OCI-LY3 (cell line): ENCODE data around the gene SPTBN4.
A peak's percentile ranks its signal among the peaks of the same experiment; 100 is the strongest.

Experiments used
- H2AFZ ChIP-seq: fragments of 200-600, 300-600 bp; shearing (Covaris generic); 2 replicates; pipeline ENCODE4 v1.6.0; 2014; ENCODE audit warnings: antibody characterized with exemption, low read depth, low read length
- H3K27ac ChIP-seq: fragments of 200-600, 300-600 bp; sonication (generic); 2 replicates; pipeline ENCODE4 v1.5.1; 2014; ENCODE audit warnings: mild to moderate bottlenecking, low read length, moderate library complexity, mixed read lengths
- H3K27me3 ChIP-seq: fragments of 200-600, 300-600 bp; sonication (generic); 2 replicates; pipeline ENCODE4 v1.6.1; 2014; ENCODE audit warnings: low read depth, low read length, mixed read lengths
- H3K36me3 ChIP-seq: fragments of 200-600, 300-600 bp; sonication (generic); replicated peaks from 2 replicates; pipeline ENCODE3; 2014; ENCODE audit warnings: low read depth, low read length, mixed read lengths
- H3K4me1 ChIP-seq: fragments of 300-600, 200-600 bp; sonication (generic); 2 replicates; pipeline ENCODE4 v1.6.1; 2014; ENCODE audit warnings: low read length, mixed read lengths
- H3K4me2 ChIP-seq: fragments of 200-600, 300-600 bp; sonication (generic); 2 replicates; pipeline ENCODE4 v1.6.1; 2014; ENCODE audit warnings: low read length, mixed read lengths
- H3K4me3 ChIP-seq: fragments of 300-600, 200-600 bp; sonication (generic); 2 replicates; pipeline ENCODE4 v1.5.1; 2014; ENCODE audit warnings: antibody characterized with exemption, mild to moderate bottlenecking, low read length, moderate library complexity
- H3K79me2 ChIP-seq: fragments of 300-600, 200-600 bp; shearing (Covaris generic); 2 replicates; pipeline ENCODE4 v1.6.1; 2014; ENCODE audit warnings: mild to moderate bottlenecking, low read length, mixed read lengths
- H3K9ac ChIP-seq: fragments of 300-600, 200-600 bp; shearing (Covaris generic); 2 replicates; pipeline ENCODE4 v1.6.0; 2014; ENCODE audit warnings: mild to moderate bottlenecking, low read length, moderate library complexity
- H3K9me3 ChIP-seq: fragments of 200-600, 300-600 bp; shearing (Covaris generic); 2 replicates; pipeline ENCODE4 v1.6.1; 2014; ENCODE audit warnings: low read length, mixed read lengths; ENCODE audit not compliant: insufficient read depth
- H4K20me1 ChIP-seq: fragments of 200-600, 300-600 bp; sonication (generic); 2 replicates; pipeline ENCODE4 v1.6.1; 2016; ENCODE audit warnings: low read length, mixed read lengths; ENCODE audit not compliant: insufficient read depth
- CTCF ChIP-seq: fragments of 200-600, 300-600 bp; sonication (generic); IDR thresholded peaks from 2 replicates; pipeline ENCODE4 v1.5.1; 2014; ENCODE audit warnings: antibody characterized with exemption, low read length, low read depth
- EZH2phosphoT487 ChIP-seq: fragments of 200-600 bp; shearing (Covaris generic); IDR thresholded peaks from 2 replicates; pipeline ENCODE4 v1.6.1; 2018; ENCODE audit warnings: antibody characterized with exemption, mixed run types, low read depth

The SPTBN4 gene

GRCh38 chr19:40617961-40618360, 151.2 kb downstream of the SPTBN4 start:
- H3K4me3 ChIP-seq, result no peak overlapping the region
- H3K4me2 ChIP-seq, result no peak overlapping the region
- no peak overlapping the region for H3K27ac ChIP-seq
- no peaks in the 10 kb centered on the region for H3K9me3 ChIP-seq
- no peaks in the 10 kb centered on the region for H3K79me2 ChIP-seq
- no peak overlapping the region for H2AFZ ChIP-seq
- H3K36me3 ChIP-seq, result peaks cover 4% of the 10 kb centered on the region
- no peaks in the 10 kb centered on the region for H4K20me1 ChIP-seq
- no peak overlapping the region for H3K9ac ChIP-seq
- TF ChIP-seq CTCF (no peak), EZH2phosphoT487 (no peak)
- peaks cover 21% of the 10 kb centered on the region for H3K4me1 ChIP-seq
- H3K27me3 ChIP-seq, result no peaks in the 10 kb centered on the region

GRCh38 chr19:40619333-40620160, 152.7 kb downstream of the SPTBN4 start:
- Histone ChIP-seq H3K9ac (peak overlapping the region; percentile 20; the same call in 1 of the 2 replicates), H3K4me3 (peak overlapping the region; percentile 16; the same call in 1 of the 2 replicates), H2AFZ (peak overlapping the region; percentile 65), H3K4me2 (peak overlapping the region; percentile 57), H3K79me2 (no peaks in the 10 kb centered on the region), H3K4me1 (peaks cover 21% of the 10 kb centered on the region), H4K20me1 (no peaks in the 10 kb centered on the region), H3K9me3 (no peaks in the 10 kb centered on the region), H3K27ac (peak overlapping the region; percentile 54), H3K27me3 (no peaks in the 10 kb centered on the region), H3K36me3 (peaks cover 4% of the 10 kb centered on the region)
- TF ChIP-seq CTCF (no peak), EZH2phosphoT487 (no peak)

GRCh38 chr19:40620161-40620485, 153.3 kb downstream of the SPTBN4 start:
- Histone ChIP-seq H3K79me2 (no peaks in the 10 kb centered on the region), H3K4me3 (0 out of 2 replicates have a peak overlapping the region, but pooled peaks have one; percentile 16), H3K27ac (peak overlapping the region; percentile 54), H3K36me3 (peaks cover 4% of the 10 kb centered on the region), H3K4me2 (peak overlapping the region; percentile 57), H2AFZ (peak overlapping the region; percentile 65; the same call in 1 of the 2 replicates), H3K4me1 (peaks cover 15% of the 10 kb centered on the region), H3K27me3 (no peaks in the 10 kb centered on the region), H3K9me3 (no peaks in the 10 kb centered on the region), H3K9ac (peak overlapping the region; percentile 20; the same call in 1 of the 2 replicates), H4K20me1 (no peaks in the 10 kb centered on the region)
- no peak for TF ChIP-seq EZH2phosphoT487
- no peak for TF ChIP-seq CTCF

- Histone ChIP-seq H3K4me2 (no peak overlapping the region), H3K4me1 (peaks cover 14% of the 10 kb centered on the region), H3K79me2 (no peaks in the 10 kb centered on the region), H3K4me3 (no peak overlapping the region), H3K9me3 (no peaks in the 10 kb centered on the region), H3K36me3 (peaks cover 4% of the 10 kb centered on the region), H3K9ac (no peak overlapping the region), H3K27me3 (no peaks in the 10 kb centered on the region), H2AFZ (no peak overlapping the region), H3K27ac (no peak overlapping the region), H4K20me1 (no peaks in the 10 kb centered on the region)
- TF ChIP-seq CTCF (no peak), EZH2phosphoT487 (no peak)
These were observed 154.5 kb downstream of the SPTBN4 start for GRCh38 chr19:40621283-40621682.
